Activated CD4-positive, alpha-beta T cell treated with anti-CD3 and anti-CD28 coated beads for 1 hour (primary cell): ENCODE measurements around the gene SLC37A2.
"Not testable (repeated sequence)": the region's sequence is repeated elsewhere in the genome, so short reads cannot be mapped to it uniquely, and the experiment has no call there.

ENCODE experiments used
- DNase-seq: peaks from one replicate; pipeline ENCODE4 v3.0.0-alpha.2; 2020

The SLC37A2 gene

GRCh38 chr11:125085301-125086081 lies 22.4 kb downstream of the SLC37A2 start:
- peak; percentile 4 for DNase-seq

- DNase-seq = peak; percentile 2
Measured at GRCh38 chr11:125086633-125087296, 23.7 kb downstream of the SLC37A2 start.

- no peak for DNase-seq
Measured at GRCh38 chr11:125088123-125088522, 25.0 kb downstream of the SLC37A2 start.

GRCh38 chr11:125088576-125089455 lies 25.7 kb downstream of the SLC37A2 start:
- no peak for DNase-seq

- DNase-seq = not testable (repeated sequence)
Measured at GRCh38 chr11:125089481-125089880, 26.4 kb downstream of the SLC37A2 start.

GRCh38 chr11:125090151-125090550 lies 27.0 kb downstream of the SLC37A2 start:
- not testable (repeated sequence) for DNase-seq

GRCh38 chr11:125090816-125091215 lies 27.7 kb downstream of the SLC37A2 start:
- no peak for DNase-seq

GRCh38 chr11:125091247-125091876 lies 28.3 kb downstream of the SLC37A2 start:
- no peak for DNase-seq

- DNase-seq = no peak
Measured at GRCh38 chr11:125091877-125092664, 29.0 kb downstream of the SLC37A2 start.

GRCh38 chr11:125092669-125093068 lies 29.6 kb downstream of the SLC37A2 start:
- DNase-seq = no peak

- no peak for DNase-seq
Measured at GRCh38 chr11:125093502-125093901, 30.4 kb downstream of the SLC37A2 start.

GRCh38 chr11:125094731-125095130 lies 31.6 kb downstream of the SLC37A2 start:
- no peak for DNase-seq

- DNase-seq = no peak
Measured at GRCh38 chr11:125100136-125100535, 37.0 kb downstream of the SLC37A2 start.

GRCh38 chr11:125101596-125101995 lies 38.5 kb downstream of the SLC37A2 start:
- DNase-seq = no peak

GRCh38 chr11:125102025-125102424 lies 38.9 kb downstream of the SLC37A2 start:
- no peak for DNase-seq

GRCh38 chr11:125102510-125102909 lies 39.4 kb downstream of the SLC37A2 start:
- no peak for DNase-seq

GRCh38 chr11:125105926-125106325 lies 42.8 kb downstream of the SLC37A2 start:
- DNase-seq = no peak

- no peak for DNase-seq
Measured at GRCh38 chr11:125108469-125108868, 45.4 kb downstream of the SLC37A2 start.

- no peak for DNase-seq
Measured at GRCh38 chr11:125110506-125110905, 47.4 kb downstream of the SLC37A2 start.

- DNase-seq = no peak
Measured at GRCh38 chr11:125111001-125111342, 47.9 kb downstream of the SLC37A2 start.

GRCh38 chr11:125111343-125112207 lies 48.5 kb downstream of the SLC37A2 start, which contains the start of gene TMEM218:
Gene TMEM218 (minus strand): TSS chr11:125111626. CDS start chr11:125102241, 9,385 bp downstream.
- DNase-seq = peak; percentile 92
